Measurements from ENCODE around the gene PYGO1. TPM values are rescaled to one million over a fixed set of nuclear protein-coding genes. Genes with fewer than 3 reads are reported as not detected.

Gene PYGO1
- total and polyA plus RNA-seq, 12 donors, result 1.6 to 12.4 (median 7.9) TPM

DNA sequence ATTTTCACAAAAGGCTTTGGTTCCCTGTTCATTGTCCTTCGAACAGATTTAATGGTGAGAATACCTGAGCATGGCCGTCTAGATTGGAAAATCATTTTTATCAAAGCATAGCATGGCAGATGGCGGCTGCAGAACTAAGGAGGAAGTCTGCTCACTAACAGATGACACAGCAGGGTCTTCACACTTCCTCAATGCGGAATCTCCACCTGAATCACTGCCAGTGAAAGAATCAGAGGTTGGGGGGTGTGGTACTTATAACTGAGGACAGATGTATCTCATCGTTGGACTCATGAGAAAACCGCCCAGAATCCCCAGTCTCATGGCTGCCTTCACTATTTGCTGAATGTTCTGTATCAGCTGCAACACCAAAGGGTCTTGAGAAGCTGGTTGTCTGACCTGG lies 31.6 kb upstream of the PYGO1 start:
- Histone ChIP-seq H3K27me3 (no peaks in the 10 kb centered on the region), H3K27ac (no peak overlapping the region), H3K4me3 (no peak overlapping the region), H3K4me1 (replicated peaks in 1 of 2) (no peaks in the 10 kb centered on the region), H3K36me3 (replicated peaks in 1 of 2) (no peaks in the 10 kb centered on the region), H3K9me3 (replicated peaks in 1 of 3) (no peaks in the 10 kb centered on the region)
- no peak for DNase-seq
- no peak for TF ChIP-seq POLR2A (IDR thresholded peaks at IDR 0.05)
- TF ChIP-seq, protein P1, sequence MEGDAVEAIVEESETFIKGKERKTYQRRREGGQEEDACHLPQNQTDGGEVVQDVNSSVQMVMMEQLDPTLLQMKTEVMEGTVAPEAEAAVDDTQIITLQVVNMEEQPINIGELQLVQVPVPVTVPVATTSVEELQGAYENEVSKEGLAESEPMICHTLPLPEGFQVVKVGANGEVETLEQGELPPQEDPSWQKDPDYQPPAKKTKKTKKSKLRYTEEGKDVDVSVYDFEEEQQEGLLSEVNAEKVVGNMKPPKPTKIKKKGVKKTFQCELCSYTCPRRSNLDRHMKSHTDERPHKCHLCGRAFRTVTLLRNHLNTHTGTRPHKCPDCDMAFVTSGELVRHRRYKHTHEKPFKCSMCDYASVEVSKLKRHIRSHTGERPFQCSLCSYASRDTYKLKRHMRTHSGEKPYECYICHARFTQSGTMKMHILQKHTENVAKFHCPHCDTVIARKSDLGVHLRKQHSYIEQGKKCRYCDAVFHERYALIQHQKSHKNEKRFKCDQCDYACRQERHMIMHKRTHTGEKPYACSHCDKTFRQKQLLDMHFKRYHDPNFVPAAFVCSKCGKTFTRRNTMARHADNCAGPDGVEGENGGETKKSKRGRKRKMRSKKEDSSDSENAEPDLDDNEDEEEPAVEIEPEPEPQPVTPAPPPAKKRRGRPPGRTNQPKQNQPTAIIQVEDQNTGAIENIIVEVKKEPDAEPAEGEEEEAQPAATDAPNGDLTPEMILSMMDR (IDR thresholded peaks at IDR 0.05), result no peak
- WGBS, 4 donors, result 66 to 83% (median 81%) methylated on average over 5 to 6 of the region's 6 CpGs
- intact Hi-C loops (cut with DNase I), result no loop called here

DNA sequence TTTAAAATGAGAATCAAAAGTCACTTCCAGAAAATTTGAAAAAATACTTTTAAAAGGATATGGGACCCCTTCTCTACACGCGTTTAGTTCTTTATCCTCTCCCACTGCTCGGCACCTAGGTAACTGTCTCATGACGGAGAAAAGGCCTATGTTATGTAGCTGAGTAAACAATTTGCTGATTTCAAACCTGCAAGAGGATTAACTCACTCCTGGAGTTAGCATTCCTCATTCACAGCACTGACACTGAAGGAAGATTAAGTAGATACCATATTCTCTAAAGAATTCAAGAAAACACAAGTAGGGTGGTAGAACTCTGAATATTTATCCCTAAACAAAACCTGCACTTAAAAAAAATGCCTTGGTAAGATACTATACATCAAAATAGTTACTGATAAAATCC lies 30.2 kb upstream of the PYGO1 start:
- intact Hi-C loops (cut with DNase I), result no loop called here
- no peaks in the 10 kb centered on the region for H3K27me3 ChIP-seq
- 87 to 96% (median 92%) methylated on average over 4 of the region's 4 CpGs for WGBS, 4 donors

DNA sequence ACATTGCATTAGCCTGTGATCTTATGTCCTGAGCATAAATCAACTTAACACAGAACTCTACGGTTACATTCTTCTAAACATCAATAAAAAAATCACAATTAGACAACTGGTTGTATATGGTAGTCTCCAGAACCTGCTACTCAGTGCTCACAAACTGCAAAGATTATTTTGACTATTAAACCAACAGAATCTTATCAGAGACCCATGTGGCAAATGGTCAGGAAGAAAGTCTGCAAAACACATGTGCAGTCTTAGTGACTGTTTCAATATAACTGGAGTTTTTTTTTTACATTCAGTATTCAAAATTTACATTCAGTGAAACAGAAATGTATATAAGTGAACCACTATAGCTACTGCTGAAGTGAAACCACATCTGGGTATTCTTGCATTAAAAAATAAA lies 27.3 kb upstream of the PYGO1 start:
- no peaks in the 10 kb centered on the region for H3K4me1 ChIP-seq (replicated peaks in 1 of 2)
- no peak overlapping the region for H3K27ac ChIP-seq
- H3K36me3 ChIP-seq (replicated peaks in 1 of 2), result no peaks in the 10 kb centered on the region
- no peaks in the 10 kb centered on the region for H3K27me3 ChIP-seq
- no peak for TF ChIP-seq POLR2A (IDR thresholded peaks at IDR 0.05)
- TF ChIP-seq, protein P1 (IDR thresholded peaks at IDR 0.05), result no peak
- DNase-seq, result no peak
- WGBS, 4 donors, result 85 to 89% (median 87%) methylated on average over 1 of the region's 1 CpG
- H3K4me3 ChIP-seq, result no peak overlapping the region
- H3K9me3 ChIP-seq (replicated peaks in 1 of 3), result peaks cover 0 to 8% (median 0%) of the 10 kb centered on the region in 3 donors
- intact Hi-C loops (cut with DNase I), result no loop called here

More for the DNA sequence above, 30.2 kb upstream of the PYGO1 start:
- no peak for DNase-seq
- no peak overlapping the region for H3K4me3 ChIP-seq
- TF ChIP-seq, protein P1 (IDR thresholded peaks at IDR 0.05), result no peak
- no peak for TF ChIP-seq POLR2A (IDR thresholded peaks at IDR 0.05)
- H3K27ac ChIP-seq, result no peak overlapping the region
- no peaks in the 10 kb centered on the region for H3K4me1 ChIP-seq (replicated peaks in 1 of 2)
- H3K36me3 ChIP-seq (replicated peaks in 1 of 2), result no peaks in the 10 kb centered on the region
- no peaks in the 10 kb centered on the region for H3K9me3 ChIP-seq (replicated peaks in 1 of 3)

DNA sequence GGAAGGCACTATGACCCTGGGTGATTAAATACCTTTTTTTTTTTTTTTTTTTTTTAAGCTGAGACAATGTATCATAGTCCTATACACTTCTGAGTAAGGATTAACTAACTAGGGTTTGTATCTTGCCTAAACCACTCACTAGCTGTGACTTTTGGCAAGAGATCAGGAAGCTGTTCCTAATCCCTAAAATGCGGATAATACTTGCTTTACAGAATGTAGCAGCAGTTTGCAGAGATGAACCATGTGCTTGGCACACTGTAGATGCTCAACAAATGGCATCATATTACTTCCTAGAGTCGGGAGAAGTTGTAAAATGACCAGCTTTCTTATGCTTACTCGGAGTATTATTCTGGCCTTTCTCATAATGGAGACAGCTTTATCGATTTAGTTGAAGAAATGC lies 25.6 kb upstream of the PYGO1 start:
- Histone ChIP-seq H3K9me3 (replicated peaks in 1 of 3) (peaks cover 0 to 8% (median 0%) of the 10 kb centered on the region in 3 donors), H3K4me1 (replicated peaks in 1 of 2) (no peaks in the 10 kb centered on the region), H3K4me3 (no peak overlapping the region), H3K27ac (no peak overlapping the region), H3K27me3 (no peaks in the 10 kb centered on the region), H3K36me3 (replicated peaks in 1 of 2) (no peaks in the 10 kb centered on the region)
- WGBS, 4 donors, result 86 to 89% (median 89%) methylated on average over 4 of the region's 4 CpGs
- no peak for DNase-seq
- intact Hi-C loops (cut with DNase I), result no loop called here
- TF ChIP-seq POLR2A (IDR thresholded peaks at IDR 0.05), result no peak
- TF ChIP-seq, protein P1 (IDR thresholded peaks at IDR 0.05), result no peak

Measured in adrenal gland (tissue), 12 donors.